Type B pancreatic cell (in vitro differentiated cells): ENCODE data around the gene ZNF423. TPM values are rescaled to one million over a fixed set of nuclear protein-coding genes. Genes with fewer than 3 reads are reported as not detected.

Experiments
- DNase-seq: peaks from one replicate; pipeline ENCODE4 v3.0.0; 2021; ENCODE audit warnings: mixed read lengths; ENCODE audit not compliant: unreplicated experiment; ENCODE audit errors: extremely low spot score
- H3K27ac Mint-ChIP-seq: 2 replicates; pipeline ENCODE4 v1.8.0; 2021; ENCODE audit warnings: mild to moderate bottlenecking, mixed read lengths
- H3K27me3 Mint-ChIP-seq: 2 replicates; pipeline ENCODE4 v1.8.0; 2021; ENCODE audit warnings: mixed read lengths
- H3K36me3 Mint-ChIP-seq: 2 replicates; pipeline ENCODE4 v1.8.0; 2021; ENCODE audit warnings: mixed read lengths
- H3K4me1 Mint-ChIP-seq: one replicate; pipeline ENCODE4 v1.8.0; 2021; ENCODE audit warnings: mixed read lengths; ENCODE audit not compliant: unreplicated experiment
- H3K4me3 Mint-ChIP-seq: 2 replicates; pipeline ENCODE4 v1.8.0; 2021; ENCODE audit warnings: mild to moderate bottlenecking, mixed read lengths
- H3K9me3 Mint-ChIP-seq: 2 replicates; pipeline ENCODE4 v1.8.0; 2021; ENCODE audit warnings: mixed read lengths
- CTCF ChIP-seq: fragments of 200-600 bp; sonication (generic); conservative IDR thresholded peaks from 2 replicates; pipeline ENCODE4 v1.5.0; 2021; ENCODE audit warnings: antibody characterized with exemption, mild to moderate bottlenecking
- total RNA-seq: library from RNA; stranded (reverse); gene quantifications from 2 replicates; pipeline ENCODE4 v1.2.1, GENCODE V29; 2021; ENCODE audit warnings: low replicate concordance

Gene ZNF423
- total RNA-seq, 1 donor from 2014 or later = 72.6 TPM

- no peak overlapping the region for H3K27ac Mint-ChIP-seq
- peaks cover 8% of the 10 kb centered on the region for H3K4me1 Mint-ChIP-seq
- H3K4me3 Mint-ChIP-seq = no peak overlapping the region
- no peaks in the 10 kb centered on the region for H3K27me3 Mint-ChIP-seq
- peak; percentile 65 for DNase-seq
- H3K9me3 Mint-ChIP-seq = no peaks in the 10 kb centered on the region
- no peak for TF ChIP-seq CTCF
- peaks cover 5% of the 10 kb centered on the region for H3K36me3 Mint-ChIP-seq
These were observed 233.2 kb downstream of the ZNF423 start for GRCh38 chr16:49622421-49623402.

GRCh38 chr16:49622084-49622390 is 233.9 kb downstream of the ZNF423 start:
- Mint-ChIP-seq H3K27me3 (no peaks in the 10 kb centered on the region), H3K4me3 (no peak overlapping the region), H3K4me1 (peaks cover 8% of the 10 kb centered on the region), H3K36me3 (peaks cover 5% of the 10 kb centered on the region), H3K9me3 (no peaks in the 10 kb centered on the region), H3K27ac (peak overlapping the region; percentile 56)
- no peak for TF ChIP-seq CTCF
- no peak for DNase-seq

- no peaks in the 10 kb centered on the region for H3K27me3 Mint-ChIP-seq
- H3K4me1 Mint-ChIP-seq = peaks cover 8% of the 10 kb centered on the region
- H3K27ac Mint-ChIP-seq = peak overlapping the region; percentile 56
- peaks cover 5% of the 10 kb centered on the region for H3K36me3 Mint-ChIP-seq
- no peak for TF ChIP-seq CTCF
- H3K9me3 Mint-ChIP-seq = no peaks in the 10 kb centered on the region
- DNase-seq = peak; percentile 62
- no peak overlapping the region for H3K4me3 Mint-ChIP-seq
These were observed 234.4 kb downstream of the ZNF423 start for GRCh38 chr16:49621241-49622083.

- Mint-ChIP-seq H3K9me3 (no peaks in the 10 kb centered on the region), H3K4me3 (peak overlapping the region; percentile 17), H3K36me3 (peaks cover 5% of the 10 kb centered on the region), H3K27me3 (no peaks in the 10 kb centered on the region), H3K4me1 (peaks cover 11% of the 10 kb centered on the region), H3K27ac (no peak overlapping the region)
- no peak for TF ChIP-seq CTCF
- DNase-seq = no peak
These were observed 235.1 kb downstream of the ZNF423 start for GRCh38 chr16:49620869-49621240.

GRCh38 chr16:49620158-49620868 is 235.6 kb downstream of the ZNF423 start:
- no peaks in the 10 kb centered on the region for H3K9me3 Mint-ChIP-seq
- peaks cover 5% of the 10 kb centered on the region for H3K36me3 Mint-ChIP-seq
- H3K27ac Mint-ChIP-seq = no peak overlapping the region
- DNase-seq = peak; percentile 67
- no peak for TF ChIP-seq CTCF
- peaks cover 12% of the 10 kb centered on the region for H3K4me1 Mint-ChIP-seq
- peak overlapping the region; percentile 17 for H3K4me3 Mint-ChIP-seq
- H3K27me3 Mint-ChIP-seq = no peaks in the 10 kb centered on the region
